H9 (cell line): ENCODE results near the gene CATSPERB. TPM values are rescaled to one million over a fixed set of nuclear protein-coding genes. Genes with fewer than 3 reads are reported as not detected.
A peak's percentile ranks its signal among the peaks of the same experiment; 100 is the strongest.

Experiments
- DNase-seq: peaks from one replicate; pipeline ENCODE4 v3.0.0-alpha.2; 2017
- H2AFZ ChIP-seq: one replicate; pipeline ENCODE4 v1.6.1; 2013; ENCODE audit warnings: mild to moderate bottlenecking, low read length, control low read depth, moderate library complexity
- H2AK5ac ChIP-seq: 2 replicates; pipeline ENCODE4 v1.6.1; 2013; ENCODE audit warnings: low read length, control low read depth, mixed read lengths; ENCODE audit not compliant: insufficient read length
- H2BK120ac ChIP-seq: one replicate; pipeline ENCODE4 v1.6.1; 2013; ENCODE audit warnings: low read depth, mild to moderate bottlenecking, low read length, control low read depth, inconsistent platforms; ENCODE audit not compliant: poor library complexity, severe bottlenecking
- H2BK12ac ChIP-seq: 2 replicates; pipeline ENCODE4 v1.6.1; 2013; ENCODE audit warnings: low read length, control low read depth, mixed read lengths, low read depth; ENCODE audit not compliant: insufficient read length
- H2BK15ac ChIP-seq: 2 replicates; pipeline ENCODE4 v1.6.1; 2013; ENCODE audit warnings: low read depth, low read length, control low read depth
- H2BK20ac ChIP-seq: one replicate; pipeline ENCODE4 v1.6.1; 2013; ENCODE audit warnings: low read depth, mild to moderate bottlenecking, low read length, control low read depth, inconsistent platforms; ENCODE audit not compliant: poor library complexity, severe bottlenecking
- H2BK5ac ChIP-seq: 2 replicates; pipeline ENCODE4 v1.6.1; 2013; ENCODE audit warnings: low read length, control low read depth, mixed read lengths; ENCODE audit not compliant: insufficient read length
- H3K14ac ChIP-seq: 2 replicates; pipeline ENCODE4 v1.6.1; 2013; ENCODE audit warnings: low read length, control low read depth; ENCODE audit not compliant: insufficient read depth
- H3K18ac ChIP-seq: 2 replicates; pipeline ENCODE4 v1.6.1; 2013; ENCODE audit warnings: low read depth, mild to moderate bottlenecking, mixed read lengths, low read length, control low read depth; ENCODE audit not compliant: insufficient read length
- H3K23ac ChIP-seq: 2 replicates; pipeline ENCODE4 v1.6.1; 2013; ENCODE audit warnings: low read length, control low read depth, mixed read lengths, low read depth; ENCODE audit not compliant: insufficient read length
- H3K23me2 ChIP-seq: 2 replicates; pipeline ENCODE4 v1.6.1; 2013; ENCODE audit warnings: low read depth, mild to moderate bottlenecking, mixed read lengths, low read length, control low read depth; ENCODE audit not compliant: insufficient read length, poor library complexity, severe bottlenecking
- H3K27ac ChIP-seq: 2 replicates; pipeline ENCODE4 v1.5.1; 2013; ENCODE audit warnings: low read length, control low read depth, mixed read lengths, low read depth; ENCODE audit not compliant: insufficient read length
- H3K27me3 ChIP-seq: 2 replicates; pipeline ENCODE4 v1.6.1; 2013; ENCODE audit warnings: low read length, control low read depth, inconsistent platforms; ENCODE audit not compliant: insufficient read depth
- H3K4ac ChIP-seq: 2 replicates; pipeline ENCODE4 v1.6.1; 2013; ENCODE audit warnings: low read depth, mild to moderate bottlenecking, control low read depth, inconsistent platforms, low read length, moderate library complexity
- H3K4me1 ChIP-seq: 2 replicates; pipeline ENCODE4 v1.6.1; 2013; ENCODE audit warnings: low read length, control low read depth, inconsistent platforms; ENCODE audit not compliant: insufficient read depth
- H3K4me2 ChIP-seq: 2 replicates; pipeline ENCODE4 v1.6.1; 2013; ENCODE audit warnings: low read length, control low read depth, mixed read lengths; ENCODE audit not compliant: insufficient read length, insufficient read depth
- H3K56ac ChIP-seq: 2 replicates; pipeline ENCODE4 v1.6.1; 2013; ENCODE audit warnings: low read depth, mild to moderate bottlenecking, mixed read lengths, low read length, control low read depth; ENCODE audit not compliant: insufficient read length
- H3K79me1 ChIP-seq: 2 replicates; pipeline ENCODE4 v1.6.1; 2013; ENCODE audit warnings: low read depth, mild to moderate bottlenecking, moderate library complexity, low read length, control low read depth, inconsistent platforms; ENCODE audit not compliant: insufficient read depth, poor library complexity, severe bottlenecking
- H3K79me2 ChIP-seq: 2 replicates; pipeline ENCODE4 v1.6.1; 2013; ENCODE audit warnings: low read length, control low read depth, inconsistent platforms; ENCODE audit not compliant: insufficient read depth
- H3K9ac ChIP-seq: 2 replicates; pipeline ENCODE4 v1.6.1; 2013; ENCODE audit warnings: low read length, control low read depth, mixed read lengths; ENCODE audit not compliant: insufficient read length; ENCODE audit errors: extremely low read depth
- H3K9me3 ChIP-seq: one replicate; pipeline ENCODE4 v1.6.1; 2013; ENCODE audit warnings: low read depth, low read length, inconsistent platforms; ENCODE audit not compliant: control insufficient read depth
- H3T11ph ChIP-seq: one replicate; pipeline ENCODE4 v1.6.1; 2013; ENCODE audit warnings: mild to moderate bottlenecking, low read length, control low read depth, inconsistent platforms
- H4K20me1 ChIP-seq: one replicate; pipeline ENCODE4 v1.6.1; 2013; ENCODE audit not compliant: control insufficient read depth, insufficient read length, insufficient read depth
- H4K5ac ChIP-seq: 2 replicates; pipeline ENCODE4 v1.6.1; 2013; ENCODE audit warnings: low read depth, mild to moderate bottlenecking, mixed read lengths, low read length, control low read depth; ENCODE audit not compliant: insufficient read length
- H4K8ac ChIP-seq: replicated peaks from 2 replicates; pipeline ENCODE4 v1.6.1; 2013; ENCODE audit warnings: low read length, control low read depth, mixed read lengths, low read depth; ENCODE audit not compliant: insufficient read length
- H4K91ac ChIP-seq: 2 replicates; pipeline ENCODE4 v1.6.1; 2013; ENCODE audit warnings: low read depth, mild to moderate bottlenecking, moderate library complexity, mixed read lengths, low read length, control low read depth; ENCODE audit not compliant: insufficient read length
- H3K27ac Mint-ChIP-seq, 3 experiments: 2 replicates in 2 of 3; 3 replicates in 1 of 3; pipeline ENCODE4 v1.8.0; 2020 to 2021; ENCODE audit warnings: mixed read lengths in 3 of 3, mild to moderate bottlenecking in 1 of 3, moderate library complexity in 1 of 3
- H3K27me3 Mint-ChIP-seq: 2 replicates; pipeline ENCODE4 v1.8.0; 2021; ENCODE audit warnings: low read depth, mild to moderate bottlenecking, moderate library complexity, mixed read lengths
- H3K36me3 Mint-ChIP-seq, 3 experiments: 2 replicates in 2 of 3; 3 replicates in 1 of 3; pipeline ENCODE4 v1.8.0; 2020 to 2021; ENCODE audit warnings: low read depth in 3 of 3, mixed read lengths in 3 of 3; ENCODE audit not compliant: insufficient read depth in 1 of 3
- H3K4me1 Mint-ChIP-seq, 2 experiments: 2 replicates each; pipeline ENCODE4 v1.8.0; 2020; ENCODE audit warnings: mixed read lengths in 2 of 2
- H3K4me3 Mint-ChIP-seq, 2 experiments: 2 replicates in 1 of 2; 3 replicates in 1 of 2; pipeline ENCODE4 v1.8.0; 2020 to 2021; ENCODE audit warnings: mild to moderate bottlenecking in 2 of 2, mixed read lengths in 2 of 2, moderate library complexity in 1 of 2
- H3K9me3 Mint-ChIP-seq, 2 experiments: 2 replicates in 1 of 2; 3 replicates in 1 of 2; pipeline ENCODE4 v1.8.0; 2020; ENCODE audit warnings: mild to moderate bottlenecking in 2 of 2, mixed read lengths in 2 of 2, moderate library complexity in 1 of 2
- CTCF ChIP-seq: fragments of 200-600 bp; sonication (generic); conservative IDR thresholded peaks from 3 replicates; pipeline ENCODE4 v1.8.0; 2021; ENCODE audit warnings: antibody characterized with exemption, mild to moderate bottlenecking
- total RNA-seq: library from RNA; stranded (reverse); gene quantifications from 2 replicates; pipeline ENCODE4 v1.2.1, GENCODE V29; 2021

Gene CATSPERB
- total RNA-seq, 1 experiment from 2014 or later = 0.48 TPM

- no peak overlapping the region for H3K14ac ChIP-seq
- H2AFZ ChIP-seq = no peak overlapping the region
- H3K18ac ChIP-seq = no peak overlapping the region
- H2BK20ac ChIP-seq = no peak overlapping the region
- H3K23ac ChIP-seq = no peak overlapping the region
- peaks cover 16 to 18% of the 10 kb centered on the region in 2 experiments for H3K4me1 Mint-ChIP-seq
- H2BK120ac ChIP-seq = no peak overlapping the region
- peaks cover 7% of the 10 kb centered on the region for H3K9me3 ChIP-seq
- TF ChIP-seq CTCF = no peak
- H3K4me1 ChIP-seq = 0 out of 2 replicates have a peak, but pooled peaks cover 4% of the 10 kb centered on the region
- H3K9ac ChIP-seq = no peak overlapping the region
- DNase-seq = no peak
- no peak overlapping the region for H4K5ac ChIP-seq
- no peaks in the 10 kb centered on the region for H3K79me1 ChIP-seq
- no peak overlapping the region for H3K56ac ChIP-seq
- no peaks in the 10 kb centered on the region for H4K20me1 ChIP-seq
- H3T11ph ChIP-seq = no peak overlapping the region
- H3K9me3 Mint-ChIP-seq = peaks cover 25 to 29% of the 10 kb centered on the region in 2 experiments
- peaks cover 5% of the 10 kb centered on the region for H3K23me2 ChIP-seq
- H4K91ac ChIP-seq = no peak overlapping the region
- H2BK5ac ChIP-seq = no peak overlapping the region
- H2AK5ac ChIP-seq = no peak overlapping the region
- no peak overlapping the region for H3K4ac ChIP-seq
- no peak overlapping the region for H2BK12ac ChIP-seq
- H3K27ac Mint-ChIP-seq = no peak overlapping the region
- no peak overlapping the region for H3K27ac ChIP-seq
- peaks cover 90% of the 10 kb centered on the region for H3K27me3 Mint-ChIP-seq
- peak overlapping the region; percentile 88 for H3K4me2 ChIP-seq
- H4K8ac ChIP-seq = no peak overlapping the region
- H3K4me3 Mint-ChIP-seq = peak overlapping the region in 1 of 2 experiments; percentile 75; a peak in 4 of 5 replicates
- H3K36me3 Mint-ChIP-seq = peaks cover 3 to 14% (median 6%) of the 10 kb centered on the region in 3 experiments; a peak in 6 of 7 replicates
- H3K27me3 ChIP-seq = peaks cover 21% of the 10 kb centered on the region; the same call in 1 of the 2 replicates
- no peaks in the 10 kb centered on the region for H3K79me2 ChIP-seq
- H2BK15ac ChIP-seq = no peak overlapping the region
These were observed 158.4 kb downstream of the CATSPERB start for GRCh38 chr14:91573528-91573893.
